Esophagus squamous epithelium (tissue), 5 donors: ENCODE data around the gene C14orf180. TPM values are rescaled to one million over a fixed set of nuclear protein-coding genes. Genes with fewer than 3 reads are reported as not detected.

ENCODE experiments used
- DNase-seq: peaks from one replicate; lab custom pipeline; 2025; lab: John Stamatoyannopoulos, UW
- H3K27ac ChIP-seq, 4 donors: fragments of 200-600 bp; sonication (generic); one replicate each; pipeline ENCODE4 v1.5.1; 2016 to 2019; ENCODE audit warnings: mild to moderate bottlenecking in 1 of 4
- H3K27me3 ChIP-seq, 4 donors: fragments of 200-600 bp; sonication (generic); 1 replicate in 3 of 4; 2 replicates in 1 of 4; pipeline versions ENCODE4 v1.5.1 to v1.6.0; 2017 to 2021; ENCODE audit warnings: antibody characterized with exemption in 1 of 4
- H3K36me3 ChIP-seq, 3 donors: fragments of 200-600 bp; sonication (generic); one replicate each; pipeline ENCODE4 v1.5.1; 2016 to 2019
- H3K4me1 ChIP-seq, 3 donors: fragments of 200-600 bp; sonication (generic); one replicate each; pipeline ENCODE4 v1.5.1; 2017 to 2019
- H3K4me3 ChIP-seq, 4 donors: fragments of 200-600 bp; sonication (generic); 1 replicate in 3 of 4; 2 replicates in 1 of 4; pipeline ENCODE4 v1.5.1; 2016 to 2019; ENCODE audit warnings: mild to moderate bottlenecking in 2 of 4, moderate library complexity in 1 of 4
- H3K9me3 ChIP-seq, 3 donors: fragments of 200-600 bp; sonication (generic); one replicate each; pipeline ENCODE4 v1.5.1; 2016 to 2019
- CTCF ChIP-seq, 6 experiments: fragments of 450-650 bp in 4 of 6; fragments of 200-600 bp in 2 of 6; sonication (generic) in 2 of 6; IDR thresholded peaks; one replicate each; pipeline ENCODE4 v1.5.1; 2016 to 2019; ENCODE audit warnings: antibody characterized with exemption in 6 of 6, mild to moderate bottlenecking in 4 of 6, moderate library complexity in 4 of 6
- POLR2A ChIP-seq, 4 donors: fragments of 450-650 bp; IDR thresholded peaks; one replicate each; pipeline ENCODE4 v1.6.1; 2017; ENCODE audit warnings: antibody characterized with exemption in 4 of 4, mild to moderate bottlenecking in 4 of 4, moderate library complexity in 3 of 4
- WGBS, 2 donors: methylation state at CpG; one replicate each; pipeline ENCODE4 v1.1.5; 2018; 5-methylcytosine and 5-hydroxymethylcytosine counted together
- intact Hi-C: fragments of 100-400 bp; cut with DNase I; formaldehyde crosslinking; loops from one replicate; pipeline ENCODE4 v1.15.0; 2022
- total RNA-seq, 4 donors: library from RNA; depleted of rRNA; stranded (reverse); fragments of >200 nt; gene quantifications; one replicate each; pipeline ENCODE4 v1.1.0, GENCODE V29; 2016
- donor health status: DM: yes; HTN: yes; CAD: no.

C14orf180 gene
- total RNA-seq, 4 donors from 2014 or later, result not detected

GRCh38 chr14:104554088-104554607 is 25.4 kb upstream of the C14orf180 start:
- no peak overlapping the region for H3K27ac ChIP-seq
- H3K4me3 ChIP-seq, result no peak overlapping the region
- peaks cover 0 to 88% (median 0%) of the 10 kb centered on the region in 4 donors for H3K27me3 ChIP-seq
- no peaks in the 10 kb centered on the region for H3K4me1 ChIP-seq
- intact Hi-C loops, result no loop called here
- no peaks in the 10 kb centered on the region for H3K9me3 ChIP-seq
- 72% methylated on average over 2 of the region's 12 CpGs; no CpG with 5 or more reads in 1 of the 2 donors for WGBS, 2 donors
- no peak for TF ChIP-seq POLR2A (IDR thresholded peaks at IDR 0.05)
- no peak for TF ChIP-seq CTCF (IDR thresholded peaks at IDR 0.05)
- no peaks in the 10 kb centered on the region for H3K36me3 ChIP-seq
- no peak for DNase-seq

- TF ChIP-seq CTCF (IDR thresholded peaks at IDR 0.05), result no peak
- TF ChIP-seq POLR2A (IDR thresholded peaks at IDR 0.05), result no peak
- Histone ChIP-seq H3K36me3 (no peaks in the 10 kb centered on the region), H3K9me3 (no peaks in the 10 kb centered on the region), H3K27me3 (peaks cover 0 to 88% (median 0%) of the 10 kb centered on the region in 4 donors), H3K27ac (no peak overlapping the region), H3K4me3 (no peak overlapping the region), H3K4me1 (no peaks in the 10 kb centered on the region)
- WGBS, 2 donors, result 46 to 69% methylated on average over 5 to 6 of the region's 26 CpGs
- intact Hi-C loops, result no loop called here
- no peak for DNase-seq
Measured at GRCh38 chr14:104554608-104555429, 24.7 kb upstream of the C14orf180 start.

GRCh38 chr14:104555430-104556255 is 23.9 kb upstream of the C14orf180 start:
- no peak for DNase-seq
- Histone ChIP-seq H3K4me3 (no peak overlapping the region), H3K4me1 (no peaks in the 10 kb centered on the region), H3K27ac (no peak overlapping the region), H3K9me3 (no peaks in the 10 kb centered on the region), H3K27me3 (peaks cover 0 to 92% (median 0%) of the 10 kb centered on the region in 4 donors), H3K36me3 (no peaks in the 10 kb centered on the region)
- TF ChIP-seq CTCF (IDR thresholded peaks at IDR 0.05) (no peak), POLR2A (IDR thresholded peaks at IDR 0.05) (no peak)
- WGBS, 2 donors, result 75 to 79% methylated on average over 7 to 8 of the region's 11 CpGs
- intact Hi-C loops, result no loop called here

- intact Hi-C loops, result no loop called here
- H3K36me3 ChIP-seq, result no peaks in the 10 kb centered on the region
- H3K4me3 ChIP-seq, result no peak overlapping the region
- no peaks in the 10 kb centered on the region for H3K9me3 ChIP-seq
- peaks cover 0 to 94% (median 0%) of the 10 kb centered on the region in 4 donors for H3K27me3 ChIP-seq
- no peaks in the 10 kb centered on the region for H3K4me1 ChIP-seq
- no peak for TF ChIP-seq POLR2A (IDR thresholded peaks at IDR 0.05)
- no peak for TF ChIP-seq CTCF (IDR thresholded peaks at IDR 0.05)
- no peak for DNase-seq
- WGBS, 2 donors, result 44 to 49% methylated on average over 2 to 3 of the region's 13 CpGs
- H3K27ac ChIP-seq, result no peak overlapping the region
Measured at GRCh38 chr14:104556256-104557021, 23.1 kb upstream of the C14orf180 start.
